ENCODE data around the gene TCEAL1.
A peak's percentile ranks its signal among the peaks of the same experiment; 100 is the strongest.
"Not testable (repeated sequence)": the region's sequence is repeated elsewhere in the genome, so short reads cannot be mapped to it uniquely, and the experiment has no call there.

Gene TCEAL1

GRCh38 chrX:103628386-103629317 lies at the start of gene TCEAL1:
TCEAL1 (plus strand) TSS chrX:103628975; CDS start chrX:103629917, 942 bp downstream.
- DNase-seq (ENCODE audit: low read depth): peak; percentile 16
- H3K4me3 ChIP-seq (ENCODE audit: low read depth, low read length): peak within 1 kb of the TSS; percentile 63

GRCh38 chrX:103584596-103584995 lies 44.2 kb upstream of the TCEAL1 start:
- DNase-seq (ENCODE audit: low read depth): no peak
- H3K4me3 ChIP-seq (ENCODE audit: low read depth, low read length): no peak overlapping the region

GRCh38 chrX:103585411-103586313 lies 43.1 kb upstream of the TCEAL1 start, which contains the start of gene TCEAL4:
TCEAL4 (plus strand) TSS chrX:103585515; CDS start chrX:103586676, 1,161 bp downstream.
- H3K4me3 ChIP-seq (ENCODE audit: low read depth, low read length): peak within 1 kb of the TSS; percentile 60
- DNase-seq (ENCODE audit: low read depth): no peak

GRCh38 chrX:103586314-103586646 lies 42.5 kb upstream of the TCEAL1 start:
- DNase-seq (ENCODE audit: low read depth): no peak
- peak overlapping the region; percentile 60 for H3K4me3 ChIP-seq (ENCODE audit: low read depth, low read length)

GRCh38 chrX:103586659-103587058 lies 42.1 kb upstream of the TCEAL1 start:
- H3K4me3 ChIP-seq (ENCODE audit: low read depth, low read length): peak overlapping the region; percentile 60
- no peak for DNase-seq (ENCODE audit: low read depth)

GRCh38 chrX:103592295-103592694 lies 36.5 kb upstream of the TCEAL1 start:
- DNase-seq (ENCODE audit: low read depth); H3K4me3 ChIP-seq (ENCODE audit: low read depth, low read length): not testable (repeated sequence)

- not testable (repeated sequence) for H3K4me3 ChIP-seq (ENCODE audit: low read depth, low read length); DNase-seq (ENCODE audit: low read depth)
These were observed 33.6 kb upstream of the TCEAL1 start for GRCh38 chrX:103595202-103595601.

- H3K4me3 ChIP-seq (ENCODE audit: low read depth, low read length): peak within 1 kb of the TSS; percentile 64
- no peak for DNase-seq (ENCODE audit: low read depth)
These were observed 21.1 kb upstream of the TCEAL1 start, which contains the start of gene TCEAL3 for GRCh38 chrX:103607364-103608305. TCEAL3 (plus strand) TSS chrX:103607963; CDS start chrX:103609065, 1,102 bp downstream.

GRCh38 chrX:103608306-103608963 lies 20.3 kb upstream of the TCEAL1 start:
- DNase-seq (ENCODE audit: low read depth): no peak
- peak overlapping the region; percentile 64 for H3K4me3 ChIP-seq (ENCODE audit: low read depth, low read length)

GRCh38 chrX:103610282-103610681 lies 18.5 kb upstream of the TCEAL1 start:
- no peak overlapping the region for H3K4me3 ChIP-seq (ENCODE audit: low read depth, low read length)
- DNase-seq (ENCODE audit: low read depth): no peak

GRCh38 chrX:103613362-103613890 lies 15.3 kb upstream of the TCEAL1 start:
- H3K4me3 ChIP-seq (ENCODE audit: low read depth, low read length): no peak overlapping the region
- no peak for DNase-seq (ENCODE audit: low read depth)

- DNase-seq (ENCODE audit: low read depth): no peak
- H3K4me3 ChIP-seq (ENCODE audit: low read depth, low read length): no peak overlapping the region
These were observed 13.8 kb upstream of the TCEAL1 start for GRCh38 chrX:103614999-103615398.

GRCh38 chrX:103615781-103616371 lies 12.9 kb upstream of the TCEAL1 start:
- DNase-seq (ENCODE audit: low read depth): no peak
- H3K4me3 ChIP-seq (ENCODE audit: low read depth, low read length): no peak overlapping the region

GRCh38 chrX:103616676-103617186 lies 12.0 kb upstream of the TCEAL1 start:
- DNase-seq (ENCODE audit: low read depth): no peak
- no peak overlapping the region for H3K4me3 ChIP-seq (ENCODE audit: low read depth, low read length)

- no peak for DNase-seq (ENCODE audit: low read depth)
These were observed 4.7 kb upstream of the TCEAL1 start for GRCh38 chrX:103624111-103624510.

GRCh38 chrX:103626855-103627254 lies 1.9 kb upstream of the TCEAL1 start:
- H3K4me3 ChIP-seq (ENCODE audit: low read depth, low read length): no peak overlapping the region
- DNase-seq (ENCODE audit: low read depth): no peak

More at GRCh38 chrX:103624111-103624510, 4.7 kb upstream of the TCEAL1 start:
- no peak overlapping the region for H3K4me3 ChIP-seq (ENCODE audit: low read depth, low read length)

GRCh38 chrX:103629318-103630170 lies 769 bp downstream of the TCEAL1 start:
- DNase-seq (ENCODE audit: low read depth): peak; percentile 25
- peak overlapping the region; percentile 63 for H3K4me3 ChIP-seq (ENCODE audit: low read depth, low read length)

Data from skeletal muscle cell (primary cell).